HEK293T (cell line): ENCODE measurements around the gene EXD3.
"Not testable (repeated sequence)": the region's sequence is repeated elsewhere in the genome, so short reads cannot be mapped to it uniquely, and the experiment has no call there.

Source experiments
- BHLHE40 ChIP-seq: fragments of 450-650 bp; IDR thresholded peaks from 2 replicates; pipeline ENCODE4 v1.6.1; 2016; ENCODE audit warnings: mild to moderate bottlenecking, moderate library complexity, borderline replicate concordance
- CTBP1 ChIP-seq: fragments of 450-650 bp; IDR thresholded peaks from 2 replicates; pipeline ENCODE4 v1.6.1; 2016; ENCODE audit warnings: borderline replicate concordance
- ELF4 ChIP-seq: fragments of 450-650 bp; IDR thresholded peaks from 2 replicates; pipeline ENCODE4 v1.6.1; 2017; ENCODE audit warnings: antibody characterized with exemption
- FOXA1 ChIP-seq: fragments of 450-650 bp; IDR thresholded peaks from 2 replicates; pipeline ENCODE4 v1.6.1; 2016; ENCODE audit warnings: mild to moderate bottlenecking
- FOXK2 ChIP-seq: fragments of 450-650 bp; IDR thresholded peaks from 2 replicates; pipeline ENCODE4 v1.6.1; 2016; ENCODE audit warnings: mild to moderate bottlenecking
- FOXM1 ChIP-seq: fragments of 450-650 bp; IDR thresholded peaks from 2 replicates; pipeline ENCODE4 v1.6.1; 2017; ENCODE audit warnings: mild to moderate bottlenecking, borderline replicate concordance
- LEF1 ChIP-seq: fragments of 450-650 bp; IDR thresholded peaks from 2 replicates; pipeline ENCODE4 v1.6.1; 2017; ENCODE audit warnings: mild to moderate bottlenecking, borderline replicate concordance
- NFRKB ChIP-seq: fragments of 450-650 bp; IDR thresholded peaks from 2 replicates; pipeline ENCODE4 v1.6.1; 2016; ENCODE audit warnings: mild to moderate bottlenecking, moderate library complexity
- SP1 ChIP-seq: fragments of 450-650 bp; IDR thresholded peaks from 2 replicates; pipeline ENCODE4 v1.6.1; 2017
- TARDBP ChIP-seq: fragments of 450-650 bp; IDR thresholded peaks from 2 replicates; pipeline ENCODE4 v1.6.1; 2016
- ZNF384 ChIP-seq: fragments of 450-650 bp; IDR thresholded peaks from 2 replicates; pipeline ENCODE4 v1.6.1; 2016
- TF ChIP-seq, protein P1 (sequence below): fragments of 450-650 bp; IDR thresholded peaks from 2 replicates; pipeline ENCODE4 v1.6.1; 2016

DNA sequence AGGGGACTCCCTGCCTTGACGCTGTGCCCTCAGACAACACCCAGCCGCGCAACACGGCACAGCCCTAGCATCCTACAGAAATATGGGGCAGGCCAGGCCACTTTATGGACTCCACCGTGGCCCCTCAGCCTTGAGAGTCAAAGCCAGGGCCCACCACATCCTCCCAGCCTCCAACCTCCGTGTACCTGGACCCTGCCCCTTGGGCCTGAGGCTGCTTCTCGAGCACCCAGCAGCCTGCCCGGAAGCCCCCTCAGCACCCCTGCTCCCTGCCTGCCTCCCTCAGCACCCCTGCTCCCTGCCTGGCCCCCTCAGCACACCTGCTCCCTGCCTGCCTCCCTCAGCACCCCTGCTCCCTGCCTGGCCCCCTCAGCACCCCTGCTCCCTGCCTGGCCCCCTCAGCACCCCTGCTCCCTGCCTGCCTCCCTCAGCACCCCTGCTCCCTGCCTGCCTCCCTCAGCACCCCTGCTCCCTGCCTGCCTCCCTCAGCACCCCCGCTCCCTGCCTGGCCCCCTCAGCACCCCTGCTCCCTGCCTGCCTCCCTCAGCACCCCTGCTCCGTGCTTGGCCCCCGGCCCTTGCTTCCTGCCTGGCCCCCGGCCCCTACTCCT, 36.4 kb downstream of the EXD3 start:
- not testable (repeated sequence) for TF ChIP-seq NFRKB, FOXA1, FOXM1, SP1, BHLHE40, TARDBP, ELF4, FOXK2, ZNF384, CTBP1, LEF1
- TF ChIP-seq, protein P1, sequence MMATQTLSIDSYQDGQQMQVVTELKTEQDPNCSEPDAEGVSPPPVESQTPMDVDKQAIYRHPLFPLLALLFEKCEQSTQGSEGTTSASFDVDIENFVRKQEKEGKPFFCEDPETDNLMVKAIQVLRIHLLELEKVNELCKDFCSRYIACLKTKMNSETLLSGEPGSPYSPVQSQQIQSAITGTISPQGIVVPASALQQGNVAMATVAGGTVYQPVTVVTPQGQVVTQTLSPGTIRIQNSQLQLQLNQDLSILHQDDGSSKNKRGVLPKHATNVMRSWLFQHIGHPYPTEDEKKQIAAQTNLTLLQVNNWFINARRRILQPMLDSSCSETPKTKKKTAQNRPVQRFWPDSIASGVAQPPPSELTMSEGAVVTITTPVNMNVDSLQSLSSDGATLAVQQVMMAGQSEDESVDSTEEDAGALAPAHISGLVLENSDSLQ = not testable (repeated sequence)
